Activated CD4-positive, CD25-positive, alpha-beta regulatory T cell (primary cell): ENCODE results near the gene MYL4.
"Not testable (repeated sequence)": the region's sequence is repeated elsewhere in the genome, so short reads cannot be mapped to it uniquely, and the experiment has no call there.

Source experiments
- DNase-seq, 4 experiments: peaks; one replicate each; lab custom pipeline; 2025; lab: John Stamatoyannopoulos, UW

MYL4 gene

DNA sequence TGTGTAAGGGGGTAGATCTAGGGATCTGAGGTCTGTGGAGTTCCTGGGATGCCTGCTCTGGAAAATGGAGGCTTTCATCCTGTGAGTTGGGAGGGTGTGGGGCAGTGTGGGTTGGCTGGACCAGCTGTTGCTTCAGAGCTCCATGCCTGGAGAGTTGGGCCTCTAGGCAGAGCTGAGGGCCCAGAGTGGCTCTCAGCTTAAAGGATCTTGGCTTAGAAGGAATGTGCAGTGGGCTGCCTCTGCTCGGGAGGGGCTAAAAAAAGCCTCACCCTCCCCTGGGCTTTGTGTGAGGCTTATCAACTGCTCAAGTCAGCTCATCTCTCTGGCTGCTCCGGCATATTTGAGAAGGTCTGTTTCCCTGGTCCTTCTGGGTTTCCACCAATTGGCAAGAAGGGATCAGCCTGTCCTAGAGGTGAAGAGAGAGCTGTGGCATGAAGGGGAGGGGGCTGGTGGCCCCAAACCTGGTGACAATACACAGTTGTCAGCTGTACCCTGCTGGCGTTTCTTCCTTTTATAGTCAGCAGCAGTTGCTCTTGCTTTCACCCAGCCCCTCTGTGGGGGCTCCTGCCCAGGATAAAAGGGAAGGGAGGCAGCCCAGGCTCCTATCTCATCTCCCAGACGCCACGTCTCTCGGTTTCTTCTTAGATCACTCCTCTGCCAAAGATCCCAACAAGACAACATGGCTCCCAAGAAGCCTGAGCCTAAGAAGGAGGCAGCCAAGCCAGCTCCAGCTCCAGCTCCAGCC is at the start of gene MYL4:
Gene MYL4 (plus strand): TSS at position 605 of the 745 bp plus-strand sequence. CDS start 75 bp downstream, at position 680.
- no peak for DNase-seq

DNA sequence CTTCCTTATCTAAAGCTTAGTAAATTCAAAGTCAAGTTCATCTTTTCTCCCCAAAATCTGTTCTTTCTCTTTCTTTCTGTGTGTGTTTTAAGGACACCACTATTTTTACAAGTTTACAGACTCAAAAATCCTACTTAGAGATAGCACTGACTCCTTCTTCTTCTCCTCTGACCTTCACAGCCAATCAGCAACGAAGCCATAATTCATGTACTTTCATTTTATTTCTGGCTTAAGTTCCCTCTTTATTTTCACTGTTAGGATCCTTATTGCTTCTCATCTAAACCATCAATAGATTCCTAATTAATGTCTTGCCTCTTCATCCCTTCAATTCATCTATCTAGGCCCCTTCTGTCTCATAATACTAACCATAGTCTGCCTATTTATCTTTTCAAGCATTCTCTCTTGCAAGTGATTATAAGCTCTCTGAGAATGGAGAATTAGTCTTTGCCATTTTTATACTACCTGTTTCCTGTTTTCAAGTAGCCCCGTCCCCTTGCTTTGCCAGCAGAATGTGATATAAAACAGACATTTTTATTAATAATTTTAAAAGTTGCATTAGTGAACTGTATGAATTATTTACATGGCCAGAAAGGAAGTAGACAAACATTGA is 47.0 kb upstream of the MYL4 start:
- DNase-seq: no peak

DNA sequence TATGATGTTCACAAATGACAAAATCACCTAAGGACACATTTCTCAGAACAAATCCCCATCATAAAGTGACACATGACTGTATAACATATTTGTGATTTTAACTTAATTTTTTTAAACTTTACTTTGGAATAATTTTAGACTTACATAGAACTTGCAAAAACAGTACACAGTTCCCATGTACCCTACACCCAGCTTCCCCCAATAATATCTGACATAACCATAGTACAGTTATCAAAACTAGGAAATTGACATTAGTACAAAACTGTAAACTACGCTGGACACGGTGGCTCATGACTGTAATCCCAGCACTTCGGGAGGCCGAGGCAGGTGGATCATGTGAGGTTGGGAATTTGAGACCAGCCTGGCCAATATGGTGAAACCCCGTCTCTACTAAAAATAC is 44.9 kb upstream of the MYL4 start:
- no peak for DNase-seq

DNA sequence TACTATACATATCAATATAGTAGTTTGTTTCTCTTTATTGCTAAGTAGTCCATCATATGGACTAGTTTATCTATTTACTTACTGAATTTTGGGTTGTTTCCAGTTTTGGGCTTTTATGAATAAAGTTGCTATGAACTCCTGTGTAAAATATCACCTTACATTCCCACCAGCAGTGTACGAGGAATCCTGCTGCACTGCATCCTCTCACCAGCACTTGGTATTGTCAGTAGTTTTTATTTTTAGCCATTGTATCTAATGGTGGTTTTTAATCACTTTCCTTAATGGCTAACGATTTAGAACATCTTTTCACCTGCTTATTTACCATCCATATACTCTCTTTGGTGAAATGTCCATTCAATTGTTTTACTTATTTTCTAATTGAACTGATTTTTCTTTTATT is 44.0 kb upstream of the MYL4 start:
- DNase-seq: no peak

DNA sequence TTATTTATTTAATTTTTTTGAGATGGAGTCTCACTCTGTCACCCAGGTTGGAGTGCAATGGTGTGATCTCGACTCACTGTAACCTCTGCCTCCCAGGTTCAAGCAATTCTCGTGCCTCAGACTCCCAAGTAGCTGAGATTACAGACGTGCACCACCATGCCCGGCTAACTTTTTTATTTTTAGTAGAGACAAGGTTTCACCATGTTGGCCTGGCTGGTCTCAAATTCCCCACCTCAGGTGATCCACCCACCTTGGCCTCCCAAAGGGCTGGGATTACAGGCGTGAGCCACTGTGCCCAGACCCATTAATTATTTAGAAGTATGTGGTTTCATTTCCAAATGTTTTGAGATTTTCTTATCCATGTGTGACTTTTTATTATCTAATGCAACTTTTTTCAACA is 42.3 kb upstream of the MYL4 start:
- not testable (repeated sequence) for DNase-seq

DNA sequence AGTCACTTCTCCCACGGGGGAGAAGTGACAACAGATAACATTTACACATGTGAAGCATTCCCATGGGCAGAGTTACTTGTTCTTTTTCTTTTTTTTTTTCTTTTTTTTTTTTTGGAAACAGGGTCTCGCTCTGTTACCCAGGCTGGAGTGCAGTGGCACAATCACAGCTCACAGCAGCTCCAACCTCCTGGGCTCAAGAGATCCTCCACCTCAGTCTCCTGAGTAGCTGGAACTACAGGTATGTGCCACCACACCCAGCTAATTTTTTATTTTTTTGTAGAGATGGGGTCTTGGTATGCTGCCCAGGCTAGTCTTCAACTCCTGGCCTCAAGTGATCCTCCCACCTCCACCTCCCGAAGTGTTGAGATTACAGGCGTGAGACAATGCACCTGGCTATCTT is 40.3 kb upstream of the MYL4 start:
- DNase-seq: not testable (repeated sequence)

DNA sequence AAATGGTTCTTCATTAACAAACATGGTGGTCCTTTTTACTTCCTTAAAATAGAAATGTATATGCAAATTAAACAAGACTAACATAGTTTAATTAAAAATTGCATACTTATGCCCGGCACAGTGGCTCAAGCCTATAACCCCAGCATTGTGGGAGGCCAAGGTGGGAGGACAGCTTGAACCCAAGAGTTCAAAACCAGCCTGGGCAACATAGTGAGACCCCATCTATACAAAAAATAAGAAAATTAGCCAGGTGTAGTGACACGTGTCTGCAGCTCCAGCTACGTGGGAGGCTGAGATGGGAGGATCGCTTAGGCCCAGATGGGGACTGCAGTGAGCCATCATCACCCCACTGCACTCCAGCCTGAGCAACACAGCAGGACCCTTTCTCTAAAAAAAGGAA is 38.4 kb upstream of the MYL4 start:
- DNase-seq: no peak

DNA sequence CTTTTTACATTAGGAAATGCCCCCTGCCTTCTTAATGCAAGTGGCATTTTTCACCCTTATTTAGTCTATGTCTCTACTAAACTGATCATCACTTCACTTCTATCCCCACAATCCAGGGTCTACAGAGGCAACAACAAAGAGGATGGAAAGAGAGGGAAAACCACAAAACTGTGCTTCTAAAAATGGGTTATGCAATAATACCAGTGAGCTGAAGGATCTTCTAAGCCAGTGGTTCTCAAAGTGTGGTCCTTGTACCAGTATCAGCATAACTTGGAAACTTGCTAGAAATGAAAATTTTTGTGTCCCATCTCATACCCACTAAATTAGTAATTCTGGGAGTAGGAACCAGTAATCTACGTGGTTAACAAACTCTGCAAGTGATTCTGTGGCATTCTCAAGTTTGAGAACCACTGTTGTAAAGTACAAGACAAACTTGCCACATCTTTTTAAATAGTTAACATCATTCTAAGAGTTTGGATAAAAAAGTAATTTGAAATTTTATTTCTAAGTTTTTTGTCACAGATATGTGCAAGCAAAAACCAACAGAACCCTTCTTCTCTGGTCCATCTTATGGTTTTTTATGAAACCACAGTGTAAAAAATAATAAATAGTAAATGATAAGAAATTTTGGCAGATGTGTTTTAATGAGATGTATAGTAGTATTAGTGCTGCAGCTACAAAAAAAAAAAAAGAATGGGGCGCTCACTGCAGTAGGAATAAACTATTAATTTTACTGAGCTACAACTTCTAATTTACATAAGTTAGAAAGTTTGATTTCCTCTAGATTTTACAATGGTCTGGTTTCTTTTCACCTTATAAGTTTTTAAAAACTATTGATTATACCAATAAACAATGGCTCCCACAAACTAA is 36.2 kb upstream of the MYL4 start:
- DNase-seq: no peak

DNA sequence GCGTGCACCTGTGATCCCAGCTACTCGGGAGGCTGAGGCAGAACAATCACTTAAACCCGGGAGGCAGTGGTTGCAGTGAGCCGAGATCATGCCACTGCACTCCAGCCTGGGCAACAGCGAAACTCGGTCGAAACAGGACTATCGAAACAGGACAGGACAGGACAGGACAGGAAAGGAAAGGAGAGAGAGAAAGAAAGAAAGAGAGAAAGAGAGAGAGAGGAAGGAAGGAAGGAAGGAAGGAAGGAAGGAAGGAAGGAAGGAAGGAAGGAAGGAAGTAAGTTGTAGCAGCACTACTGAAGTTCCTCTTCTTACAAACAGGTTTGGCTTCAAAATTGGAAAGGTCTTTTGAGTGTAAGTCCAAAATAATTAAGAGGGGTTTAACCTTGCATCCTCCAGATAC is 34.3 kb upstream of the MYL4 start:
- not testable (repeated sequence) for DNase-seq

DNA sequence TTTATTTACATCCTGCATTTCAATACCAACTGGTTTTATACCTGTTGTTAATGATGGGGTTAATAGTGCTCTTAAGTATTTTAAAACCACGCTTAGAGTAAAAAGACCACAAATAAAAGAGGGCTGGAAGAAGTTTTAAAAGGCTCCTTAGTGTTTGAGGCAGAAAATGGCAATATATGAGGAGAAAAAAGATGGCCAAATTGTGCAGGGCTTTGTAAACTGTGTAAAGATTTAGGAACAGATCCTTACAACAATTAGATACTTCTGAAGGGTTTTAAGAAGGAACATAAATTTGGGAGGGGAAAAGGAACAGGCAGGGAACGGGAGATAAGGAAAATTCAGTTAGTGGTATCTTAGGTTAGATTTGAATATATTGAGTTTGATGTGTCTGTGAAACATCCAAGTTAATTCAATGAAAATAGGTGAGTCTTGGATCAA is 32.7 kb upstream of the MYL4 start:
- DNase-seq: no peak

DNA sequence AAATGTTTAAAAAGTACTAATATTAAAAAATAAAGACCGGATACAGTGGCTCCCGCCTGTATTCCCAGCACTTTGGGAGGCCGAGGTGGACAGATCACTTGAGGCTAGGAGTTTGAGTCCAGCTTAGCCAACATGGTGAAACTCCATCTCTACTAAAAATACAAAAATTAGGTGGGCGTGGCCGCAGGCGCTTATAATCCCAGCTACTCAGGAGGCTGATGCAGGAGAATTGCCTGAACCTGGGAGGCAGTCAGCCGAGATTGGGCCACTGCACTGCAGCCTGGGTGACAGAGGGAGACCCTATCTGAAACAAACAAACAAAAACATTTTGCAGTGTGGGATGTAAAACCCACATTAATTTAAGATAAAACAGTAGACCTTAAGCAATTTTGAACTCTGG is 31.9 kb upstream of the MYL4 start:
- no peak for DNase-seq

DNA sequence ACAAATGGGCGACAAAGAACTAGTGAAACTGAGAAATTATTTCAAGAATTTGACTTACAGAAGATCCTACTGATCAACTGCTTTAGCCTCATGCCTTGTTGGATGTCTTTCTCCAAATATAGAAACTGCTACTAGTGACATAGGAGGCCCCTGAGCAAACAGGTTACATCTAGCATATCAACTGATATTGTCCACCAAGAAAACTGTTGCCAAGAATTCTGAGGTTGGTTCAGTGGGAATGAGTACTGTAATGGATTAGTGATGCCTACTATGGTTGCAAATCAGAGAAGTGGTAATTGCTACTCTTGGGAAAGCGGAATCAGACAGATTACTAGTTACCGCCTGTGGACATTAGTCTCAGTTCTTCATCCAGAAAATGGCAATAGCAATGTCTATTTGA is 30.0 kb upstream of the MYL4 start:
- no peak for DNase-seq

DNA sequence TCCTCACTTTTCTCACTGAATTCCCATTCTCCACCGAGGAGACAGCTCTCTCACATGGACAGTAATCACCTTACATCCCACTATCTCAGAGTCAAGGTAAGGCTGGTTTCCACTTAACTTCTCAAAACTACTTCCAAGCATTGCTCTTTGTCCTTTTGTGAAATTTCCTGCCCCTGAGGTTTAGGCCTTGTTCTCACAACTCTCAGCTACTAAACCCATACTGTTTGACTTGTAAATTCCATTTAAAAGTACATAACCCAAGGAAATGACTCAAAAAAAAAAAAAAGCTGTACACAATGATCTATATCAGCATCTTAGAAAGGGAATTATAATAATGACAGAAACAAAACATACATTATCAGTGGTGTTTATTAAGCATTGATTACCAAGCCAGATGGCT is 28.8 kb upstream of the MYL4 start:
- DNase-seq: no peak

DNA sequence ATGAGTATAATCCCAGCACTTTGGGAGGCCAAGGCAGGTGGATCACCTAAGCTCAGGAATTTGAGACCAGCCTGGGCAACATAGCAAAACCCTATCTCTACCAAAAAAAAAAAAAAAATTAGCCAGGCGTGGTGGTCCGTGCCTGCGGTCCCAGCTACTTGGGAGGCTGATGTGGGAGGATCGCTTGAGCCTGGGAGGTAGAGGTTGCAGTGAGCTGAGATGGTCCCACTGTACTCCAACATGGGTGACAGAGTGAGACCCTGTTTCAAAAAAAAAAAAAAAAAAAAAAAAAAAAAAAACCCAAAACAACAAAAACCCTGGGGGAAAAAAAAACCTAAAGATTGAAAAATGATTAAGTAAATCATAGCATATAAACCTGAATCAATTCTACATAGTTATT is 28.2 kb upstream of the MYL4 start:
- not testable (repeated sequence) for DNase-seq

DNA sequence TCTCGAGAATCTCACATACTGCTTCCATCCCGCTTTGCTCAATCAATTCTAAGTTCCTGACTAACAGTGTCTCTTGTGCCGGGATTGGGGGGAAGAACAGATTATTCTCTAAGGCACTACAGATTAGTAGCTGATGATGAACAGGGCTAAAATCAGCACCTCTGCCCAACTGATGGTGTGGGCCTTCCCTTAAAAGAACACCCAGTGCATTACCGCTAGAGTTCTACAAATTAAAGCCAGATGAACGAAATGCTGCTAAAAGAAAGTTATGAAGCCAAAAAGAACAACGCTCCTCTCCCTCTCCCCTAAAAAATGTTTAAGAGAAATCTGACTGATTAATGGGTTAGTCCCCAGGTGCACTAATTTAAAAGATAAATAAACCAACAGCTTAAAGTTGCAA is 24.5 kb upstream of the MYL4 start:
- no peak for DNase-seq

DNA sequence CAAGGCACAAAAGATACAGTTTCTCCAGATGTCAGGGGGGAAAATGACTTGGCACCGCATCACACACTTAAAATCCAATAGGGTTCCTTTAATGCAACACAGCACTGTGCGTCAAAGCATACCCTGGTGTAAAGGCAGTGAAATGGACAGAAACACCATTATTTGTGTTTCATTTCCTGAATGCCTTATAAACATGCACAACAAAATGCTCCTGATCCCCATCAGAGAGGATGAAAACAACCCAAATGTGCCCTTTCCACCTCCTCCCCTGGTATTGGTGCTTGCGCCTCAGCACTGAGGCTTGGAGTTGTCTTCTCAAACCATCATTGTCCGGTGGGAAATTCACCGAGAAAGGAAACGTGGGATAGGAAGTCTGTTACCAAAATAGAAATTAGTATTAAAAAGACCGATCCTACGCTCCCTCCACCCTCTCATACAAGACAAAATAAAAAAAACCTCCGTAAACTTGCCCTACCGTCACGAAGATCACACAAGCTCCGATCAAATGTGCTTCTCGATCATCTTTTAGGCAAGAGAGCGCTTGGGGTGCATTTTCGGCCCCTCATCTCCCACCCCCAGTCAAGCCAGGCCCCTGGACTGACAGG is 20.8 kb upstream of the MYL4 start:
- DNase-seq: no peak

DNA sequence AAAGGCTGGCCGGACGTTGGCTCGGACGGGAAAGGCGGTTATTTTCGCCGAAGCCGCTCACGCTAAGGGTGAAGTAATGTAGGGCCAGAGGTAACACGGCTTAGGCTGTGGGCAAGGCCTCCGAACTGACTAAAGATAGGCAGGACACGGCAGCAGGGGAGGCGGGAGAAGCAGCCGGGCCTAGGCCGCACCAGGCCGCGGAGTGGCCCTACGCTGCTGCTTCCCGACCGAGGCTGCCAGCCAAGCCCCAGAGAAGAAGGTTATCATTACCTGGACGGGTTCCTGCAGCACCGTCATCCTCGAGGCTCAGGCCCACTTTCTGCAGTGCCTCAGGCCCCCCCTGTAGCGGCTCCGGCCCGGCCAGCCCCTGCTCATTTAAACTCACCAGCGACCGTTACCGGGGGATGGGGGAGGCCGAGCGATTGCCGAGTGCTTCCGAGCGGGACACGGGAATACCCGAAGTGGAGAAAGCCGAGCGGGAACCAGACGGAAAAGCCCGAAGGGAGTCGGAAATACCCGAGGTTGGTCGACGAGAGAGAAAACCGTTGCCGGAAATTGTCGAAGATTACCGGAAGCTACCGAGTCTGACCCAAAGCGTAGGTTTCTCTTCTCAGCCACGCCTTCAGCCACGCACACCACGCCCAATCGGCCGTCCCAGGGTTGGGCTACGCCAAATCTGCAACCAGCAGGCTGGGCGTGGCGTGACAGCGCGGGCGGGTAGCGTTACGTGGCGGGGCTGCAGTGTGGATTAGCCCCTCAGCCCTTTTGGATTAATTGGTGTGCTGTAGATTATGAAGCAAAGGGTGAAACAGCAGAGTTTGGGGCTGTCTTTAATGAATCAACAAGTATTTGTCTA is 20.0 kb upstream of the MYL4 start, which contains the start of gene CDC27:
Gene CDC27 (minus strand): TSS at position 420 of the 856 bp plus-strand sequence. CDS start 123 bp downstream, at position 297.
- DNase-seq: peak; percentile 99 to 100 (median 99)

DNA sequence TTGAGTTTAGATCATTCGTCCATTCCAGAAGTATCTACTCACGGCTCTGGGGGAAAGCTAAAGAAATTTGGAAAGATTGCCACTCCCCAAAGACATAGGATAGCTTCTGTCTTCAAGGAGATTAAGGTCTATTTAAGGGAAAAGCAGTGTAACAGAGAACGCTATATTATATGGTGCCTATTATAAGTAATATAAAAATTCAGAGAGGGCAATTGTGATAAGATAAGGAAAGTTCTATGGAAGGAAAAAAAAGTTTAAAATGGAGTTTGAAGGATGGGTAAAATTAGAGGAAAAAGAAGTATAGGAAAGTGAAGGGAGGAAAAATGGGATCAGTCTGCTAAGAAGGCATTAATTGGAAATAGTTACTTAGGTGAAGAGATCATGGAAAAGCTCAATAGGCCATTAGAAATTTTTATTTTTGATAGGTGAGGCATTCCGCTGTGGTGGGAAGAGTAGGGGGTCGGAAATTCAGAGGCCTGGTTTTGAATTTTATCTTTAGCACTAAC is 19.4 kb upstream of the MYL4 start:
- no peak for DNase-seq

DNA sequence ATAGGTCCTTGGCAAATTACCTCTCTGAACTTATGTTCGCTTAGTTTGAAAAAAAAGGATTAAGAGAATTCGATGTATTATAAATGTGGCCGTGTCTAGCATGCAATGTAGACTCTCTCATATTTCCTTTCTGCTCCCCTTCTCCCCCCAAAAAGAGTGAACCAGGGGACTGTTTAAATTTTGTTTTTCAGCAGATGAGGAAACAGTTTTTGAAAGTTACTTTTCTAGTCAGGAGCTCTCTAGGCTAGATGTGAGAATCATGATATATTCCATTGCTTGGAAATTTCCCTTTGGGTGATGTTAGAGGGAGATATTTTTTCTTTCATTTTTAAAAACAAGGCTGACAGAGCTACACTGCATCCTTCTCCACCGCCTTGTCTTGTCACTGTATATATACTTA is 18.9 kb upstream of the MYL4 start:
- DNase-seq: no peak

DNA sequence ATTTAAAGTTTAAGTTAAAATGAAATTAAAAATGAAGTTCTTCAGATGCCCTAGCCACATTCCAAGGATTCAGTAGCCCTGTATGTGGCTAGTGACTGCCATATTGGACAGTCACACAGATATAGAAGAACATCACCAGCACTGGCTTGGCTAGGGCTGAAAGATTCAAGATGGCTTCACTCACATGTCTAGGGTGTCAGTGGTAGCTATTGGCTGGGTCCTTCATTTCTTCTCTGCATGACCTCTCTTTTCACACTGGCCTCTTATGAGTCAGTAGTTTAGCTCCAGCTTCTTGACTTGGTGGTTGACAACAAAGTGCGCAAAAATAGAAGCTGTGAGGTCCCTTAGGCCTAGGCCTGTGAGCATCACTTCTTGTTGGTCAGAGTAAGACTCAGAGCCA is 18.4 kb upstream of the MYL4 start:
- DNase-seq: no peak

DNA sequence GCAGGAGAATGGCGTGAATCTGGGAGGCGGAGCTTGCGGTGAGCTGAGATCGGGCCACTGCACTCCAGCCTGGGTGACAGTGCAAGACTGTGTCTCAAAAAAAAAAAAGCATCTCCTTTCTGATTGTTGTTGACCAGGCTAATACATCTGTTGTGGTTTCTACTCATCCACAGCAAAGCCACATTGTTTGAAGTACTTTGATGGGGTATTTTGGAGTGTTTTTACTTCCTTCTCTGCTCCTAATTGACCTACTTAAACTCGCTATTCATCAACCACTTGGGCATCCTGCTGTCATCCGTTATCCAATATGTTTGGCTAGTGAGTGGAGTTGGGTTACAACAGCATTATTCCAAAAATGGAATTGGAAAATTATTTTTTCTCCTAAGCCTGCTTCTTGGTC is 16.6 kb upstream of the MYL4 start:
- no peak for DNase-seq
